GM12878 (cell line): ENCODE measurements around the gene METTL15.

Experiments
- EP300 ChIP-seq, 2 experiments: fragments of 150-350 bp in 1 of 2; IDR thresholded peaks; 2 replicates each; pipeline ENCODE4 v1.6.1; 2011 to 2012; ENCODE audit warnings: low read depth in 2 of 2, low read length in 2 of 2, borderline replicate concordance in 1 of 2, improper control_type of control experiment in 1 of 2, inconsistent platforms in 1 of 2; ENCODE audit not compliant: control insufficient read depth in 1 of 2
- GABPA ChIP-seq: IDR thresholded peaks from 2 replicates; pipeline ENCODE4 v1.6.1; 2014; ENCODE audit warnings: antibody characterized with exemption, low read depth, mild to moderate bottlenecking, inconsistent platforms
- JUNB ChIP-seq: IDR thresholded peaks from 2 replicates; pipeline ENCODE4 v1.6.1; 2016; ENCODE audit warnings: antibody characterized with exemption, mild to moderate bottlenecking
- MYB ChIP-seq: fragments of 150-350 bp; IDR thresholded peaks from 2 replicates; pipeline ENCODE4 v1.6.1; 2014; ENCODE audit warnings: mild to moderate bottlenecking, low read depth, low read length, borderline replicate concordance
- NFIC ChIP-seq: IDR thresholded peaks from 2 replicates; pipeline ENCODE4 v1.6.1; 2012; ENCODE audit warnings: low read depth, mild to moderate bottlenecking, inconsistent platforms, low read length, moderate library complexity
- POLR2A ChIP-seq: IDR thresholded peaks from 2 replicates; pipeline ENCODE4 v1.6.1; 2011; ENCODE audit warnings: low read depth, mild to moderate bottlenecking, low read length
- POU2F2 ChIP-seq: IDR thresholded peaks from 3 replicates; pipeline ENCODE4 v1.6.1; 2011; ENCODE audit warnings: low read depth, mild to moderate bottlenecking, low read length, borderline replicate concordance
- RFX5 ChIP-seq: IDR thresholded peaks from 2 replicates; pipeline ENCODE4 v1.6.1; 2011; ENCODE audit warnings: low read depth, low read length, improper control_type of control experiment
- ZBED1 ChIP-seq: IDR thresholded peaks from 2 replicates; pipeline ENCODE4 v1.6.1; 2016; ENCODE audit warnings: borderline replicate concordance
- TF ChIP-seq, protein P1 (sequence below), 3 experiments: IDR thresholded peaks in 2 of 3; conservative IDR thresholded peaks in 1 of 3; 2 replicates each; pipeline ENCODE4 v1.5.1; 2011; ENCODE audit warnings: low read depth in 3 of 3, low read length in 3 of 3, mild to moderate bottlenecking in 3 of 3, control low read depth in 2 of 3, moderate library complexity in 2 of 3, inconsistent platforms in 1 of 3, mixed read lengths in 1 of 3; ENCODE audit not compliant: control insufficient read depth in 2 of 3, insufficient read depth in 1 of 3; ENCODE audit errors: extremely low read depth in 1 of 3
- TF ChIP-seq, protein P2 (sequence below): fragments of 450-650 bp; IDR thresholded peaks from 2 replicates; pipeline ENCODE4 v1.6.1; 2017; ENCODE audit warnings: mild to moderate bottlenecking, low read depth, inconsistent platforms; ENCODE audit not compliant: poor library complexity, severe bottlenecking
- TF ChIP-seq, protein P3 (sequence below): fragments of 450-650 bp; formaldehyde crosslinking; IDR thresholded peaks from 2 replicates; pipeline ENCODE4 v1.5.0; 2022; ENCODE audit warnings: mild to moderate bottlenecking, missing genetic modification characterization
- TF ChIP-seq, protein P4 (sequence below): IDR thresholded peaks from 2 replicates; pipeline ENCODE4 v1.6.1; 2011; ENCODE audit warnings: low read depth, mild to moderate bottlenecking, low read length, moderate library complexity, borderline replicate concordance; ENCODE audit errors: extremely low read depth

DNA sequence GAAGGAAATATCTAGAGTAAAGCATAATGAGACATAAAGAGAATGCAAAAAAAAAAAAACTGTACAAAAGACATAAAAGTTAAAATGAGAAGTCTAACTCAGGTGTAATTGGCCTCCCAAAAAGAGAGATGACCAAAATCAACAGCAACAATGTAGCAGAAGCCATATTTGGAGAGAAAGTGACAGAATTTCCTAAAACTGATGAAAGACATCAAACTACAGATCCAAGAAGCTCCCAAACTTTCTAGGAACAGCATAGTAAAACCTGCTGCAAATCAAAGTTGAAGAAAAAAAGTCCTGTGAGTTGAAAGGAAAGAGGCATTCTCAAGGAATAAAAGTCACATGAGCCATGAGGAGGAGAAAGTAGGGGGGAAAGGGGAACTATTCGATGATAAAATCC is 231.3 kb downstream of the METTL15 start:
- TF ChIP-seq RFX5 (no peak), POU2F2 (no peak), MYB (no peak), POLR2A (no peak), GABPA (no peak), NFIC (no peak), JUNB (no peak), ZBED1 (no peak), EP300 (IDR thresholded peaks at IDR 0.05; ENCODE audit: borderline replicate concordance in 1 of 2, control insufficient read depth in 1 of 2, low read depth in 2 of 2, low read length in 2 of 2) (no peak)
- TF ChIP-seq, protein P1, sequence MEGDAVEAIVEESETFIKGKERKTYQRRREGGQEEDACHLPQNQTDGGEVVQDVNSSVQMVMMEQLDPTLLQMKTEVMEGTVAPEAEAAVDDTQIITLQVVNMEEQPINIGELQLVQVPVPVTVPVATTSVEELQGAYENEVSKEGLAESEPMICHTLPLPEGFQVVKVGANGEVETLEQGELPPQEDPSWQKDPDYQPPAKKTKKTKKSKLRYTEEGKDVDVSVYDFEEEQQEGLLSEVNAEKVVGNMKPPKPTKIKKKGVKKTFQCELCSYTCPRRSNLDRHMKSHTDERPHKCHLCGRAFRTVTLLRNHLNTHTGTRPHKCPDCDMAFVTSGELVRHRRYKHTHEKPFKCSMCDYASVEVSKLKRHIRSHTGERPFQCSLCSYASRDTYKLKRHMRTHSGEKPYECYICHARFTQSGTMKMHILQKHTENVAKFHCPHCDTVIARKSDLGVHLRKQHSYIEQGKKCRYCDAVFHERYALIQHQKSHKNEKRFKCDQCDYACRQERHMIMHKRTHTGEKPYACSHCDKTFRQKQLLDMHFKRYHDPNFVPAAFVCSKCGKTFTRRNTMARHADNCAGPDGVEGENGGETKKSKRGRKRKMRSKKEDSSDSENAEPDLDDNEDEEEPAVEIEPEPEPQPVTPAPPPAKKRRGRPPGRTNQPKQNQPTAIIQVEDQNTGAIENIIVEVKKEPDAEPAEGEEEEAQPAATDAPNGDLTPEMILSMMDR (IDR thresholded peaks at IDR 0.05 in 2 of 3, conservative IDR thresholded peaks at IDR 0.05 in 1 of 3; ENCODE audit: control insufficient read depth in 2 of 3, extremely low read depth in 1 of 3, insufficient read depth in 1 of 3, low read depth in 3 of 3, low read length in 3 of 3): no peak
- TF ChIP-seq, protein P2, sequence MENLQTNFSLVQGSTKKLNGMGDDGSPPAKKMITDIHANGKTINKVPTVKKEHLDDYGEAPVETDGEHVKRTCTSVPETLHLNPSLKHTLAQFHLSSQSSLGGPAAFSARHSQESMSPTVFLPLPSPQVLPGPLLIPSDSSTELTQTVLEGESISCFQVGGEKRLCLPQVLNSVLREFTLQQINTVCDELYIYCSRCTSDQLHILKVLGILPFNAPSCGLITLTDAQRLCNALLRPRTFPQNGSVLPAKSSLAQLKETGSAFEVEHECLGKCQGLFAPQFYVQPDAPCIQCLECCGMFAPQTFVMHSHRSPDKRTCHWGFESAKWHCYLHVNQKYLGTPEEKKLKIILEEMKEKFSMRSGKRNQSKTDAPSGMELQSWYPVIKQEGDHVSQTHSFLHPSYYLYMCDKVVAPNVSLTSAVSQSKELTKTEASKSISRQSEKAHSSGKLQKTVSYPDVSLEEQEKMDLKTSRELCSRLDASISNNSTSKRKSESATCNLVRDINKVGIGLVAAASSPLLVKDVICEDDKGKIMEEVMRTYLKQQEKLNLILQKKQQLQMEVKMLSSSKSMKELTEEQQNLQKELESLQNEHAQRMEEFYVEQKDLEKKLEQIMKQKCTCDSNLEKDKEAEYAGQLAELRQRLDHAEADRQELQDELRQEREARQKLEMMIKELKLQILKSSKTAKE: no peak
- TF ChIP-seq, protein P3, sequence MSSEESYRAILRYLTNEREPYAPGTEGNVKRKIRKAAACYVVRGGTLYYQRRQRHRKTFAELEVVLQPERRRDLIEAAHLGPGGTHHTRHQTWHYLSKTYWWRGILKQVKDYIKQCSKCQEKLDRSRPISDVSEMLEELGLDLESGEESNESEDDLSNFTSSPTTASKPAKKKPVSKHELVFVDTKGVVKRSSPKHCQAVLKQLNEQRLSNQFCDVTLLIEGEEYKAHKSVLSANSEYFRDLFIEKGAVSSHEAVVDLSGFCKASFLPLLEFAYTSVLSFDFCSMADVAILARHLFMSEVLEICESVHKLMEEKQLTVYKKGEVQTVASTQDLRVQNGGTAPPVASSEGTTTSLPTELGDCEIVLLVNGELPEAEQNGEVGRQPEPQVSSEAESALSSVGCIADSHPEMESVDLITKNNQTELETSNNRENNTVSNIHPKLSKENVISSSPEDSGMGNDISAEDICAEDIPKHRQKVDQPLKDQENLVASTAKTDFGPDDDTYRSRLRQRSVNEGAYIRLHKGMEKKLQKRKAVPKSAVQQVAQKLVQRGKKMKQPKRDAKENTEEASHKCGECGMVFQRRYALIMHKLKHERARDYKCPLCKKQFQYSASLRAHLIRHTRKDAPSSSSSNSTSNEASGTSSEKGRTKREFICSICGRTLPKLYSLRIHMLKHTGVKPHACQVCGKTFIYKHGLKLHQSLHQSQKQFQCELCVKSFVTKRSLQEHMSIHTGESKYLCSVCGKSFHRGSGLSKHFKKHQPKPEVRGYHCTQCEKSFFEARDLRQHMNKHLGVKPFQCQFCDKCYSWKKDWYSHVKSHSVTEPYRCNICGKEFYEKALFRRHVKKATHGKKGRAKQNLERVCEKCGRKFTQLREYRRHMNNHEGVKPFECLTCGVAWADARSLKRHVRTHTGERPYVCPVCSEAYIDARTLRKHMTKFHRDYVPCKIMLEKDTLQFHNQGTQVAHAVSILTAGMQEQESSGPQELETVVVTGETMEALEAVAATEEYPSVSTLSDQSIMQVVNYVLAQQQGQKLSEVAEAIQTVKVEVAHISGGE (CRISPR knock-in tag): no peak
- TF ChIP-seq, protein P4, sequence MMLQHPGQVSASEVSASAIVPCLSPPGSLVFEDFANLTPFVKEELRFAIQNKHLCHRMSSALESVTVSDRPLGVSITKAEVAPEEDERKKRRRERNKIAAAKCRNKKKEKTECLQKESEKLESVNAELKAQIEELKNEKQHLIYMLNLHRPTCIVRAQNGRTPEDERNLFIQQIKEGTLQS: no peak
